ENCODE data around the gene MTNR1A. TPM values are rescaled to one million over a fixed set of nuclear protein-coding genes. Genes with fewer than 3 reads are reported as not detected.

The MTNR1A gene
- total RNA-seq, 2 donors from 2014 or later, result 0.62 to 1.6 TPM

- no peaks in the 10 kb centered on the region for H3K4me1 Mint-ChIP-seq
- 94 to 100% methylated on average over 4 of the region's 4 CpGs for WGBS, 2 experiments (ENCODE audit: insufficient coverage in 1 of 2, insufficient read length in 1 of 2)
- no peak for TF ChIP-seq CTCF (conservative IDR thresholded peaks at IDR 0.05)
- H3K36me3 ChIP-seq (ENCODE audit: control insufficient read depth, insufficient read depth, low read length), result no peaks in the 10 kb centered on the region
- H3K27me3 ChIP-seq (ENCODE audit: control insufficient read depth, insufficient read depth, low read length, poor library complexity, severe bottlenecking), result no peaks in the 10 kb centered on the region
- H3K27ac Mint-ChIP-seq, result no peak overlapping the region
- H3K36me3 Mint-ChIP-seq (ENCODE audit: low read depth), result no peaks in the 10 kb centered on the region
- H3K27ac ChIP-seq (ENCODE audit: low read depth, low read length), result no peak overlapping the region
- H3K4me1 ChIP-seq (ENCODE audit: control insufficient read depth, insufficient read depth, low read length), result no peaks in the 10 kb centered on the region
- no peak overlapping the region for H3K9ac ChIP-seq (ENCODE audit: extremely low read depth, low read length, poor library complexity, severe bottlenecking)
- no peak overlapping the region for H3K4me3 ChIP-seq (ENCODE audit: low read length)
- H3K9me3 ChIP-seq (ENCODE audit: control insufficient read depth, low read length), result peaks cover 11% of the 10 kb centered on the region
- no peak for DNase-seq
- H3K4me3 Mint-ChIP-seq, result no peak overlapping the region
- peaks cover 5% of the 10 kb centered on the region for H3K27me3 Mint-ChIP-seq (ENCODE audit: insufficient read depth)
- peaks cover 18% of the 10 kb centered on the region for H3K9me3 Mint-ChIP-seq
Observed at GRCh38 chr4:186499467-186499866, 55.9 kb downstream of the MTNR1A start.

GRCh38 chr4:186497043-186497442 lies 58.3 kb downstream of the MTNR1A start:
- Histone ChIP-seq H3K9me3 (ENCODE audit: control insufficient read depth, low read length) (peaks cover 11% of the 10 kb centered on the region), H3K4me3 (ENCODE audit: low read length) (no peak overlapping the region), H3K27me3 (ENCODE audit: control insufficient read depth, insufficient read depth, low read length, poor library complexity, severe bottlenecking) (no peaks in the 10 kb centered on the region), H3K4me1 (ENCODE audit: control insufficient read depth, insufficient read depth, low read length) (no peaks in the 10 kb centered on the region), H3K9ac (ENCODE audit: extremely low read depth, low read length, poor library complexity, severe bottlenecking) (no peak overlapping the region), H3K36me3 (ENCODE audit: control insufficient read depth, insufficient read depth, low read length) (no peaks in the 10 kb centered on the region), H3K27ac (ENCODE audit: low read depth, low read length) (no peak overlapping the region)
- no peak for DNase-seq
- TF ChIP-seq CTCF (conservative IDR thresholded peaks at IDR 0.05), result no peak
- H3K4me1 Mint-ChIP-seq, result no peaks in the 10 kb centered on the region
- H3K27ac Mint-ChIP-seq, result no peak overlapping the region
- WGBS, 2 experiments (ENCODE audit: insufficient coverage in 1 of 2, insufficient read length in 1 of 2), result 83 to 84% methylated on average over 5 to 8 of the region's 8 CpGs
- H3K4me3 Mint-ChIP-seq, result no peak overlapping the region
- peaks cover 7% of the 10 kb centered on the region for H3K27me3 Mint-ChIP-seq (ENCODE audit: insufficient read depth)
- H3K9me3 Mint-ChIP-seq, result peaks cover 24% of the 10 kb centered on the region
- H3K36me3 Mint-ChIP-seq (ENCODE audit: low read depth), result no peaks in the 10 kb centered on the region

- Mint-ChIP-seq H3K27ac (no peak overlapping the region), H3K27me3 (ENCODE audit: insufficient read depth) (peaks cover 1% of the 10 kb centered on the region), H3K36me3 (ENCODE audit: low read depth) (peaks cover 7% of the 10 kb centered on the region), H3K4me1 (no peaks in the 10 kb centered on the region), H3K9me3 (peaks cover 44% of the 10 kb centered on the region), H3K4me3 (no peak overlapping the region)
- TF ChIP-seq CTCF (conservative IDR thresholded peaks at IDR 0.05), result no peak
- Histone ChIP-seq H3K27me3 (ENCODE audit: control insufficient read depth, insufficient read depth, low read length, poor library complexity, severe bottlenecking) (no peaks in the 10 kb centered on the region), H3K9me3 (ENCODE audit: control insufficient read depth, low read length) (peaks cover 11% of the 10 kb centered on the region), H3K27ac (ENCODE audit: low read depth, low read length) (no peak overlapping the region), H3K36me3 (ENCODE audit: control insufficient read depth, insufficient read depth, low read length) (no peaks in the 10 kb centered on the region), H3K4me1 (ENCODE audit: control insufficient read depth, insufficient read depth, low read length) (no peaks in the 10 kb centered on the region), H3K4me3 (ENCODE audit: low read length) (no peak overlapping the region), H3K9ac (ENCODE audit: extremely low read depth, low read length, poor library complexity, severe bottlenecking) (no peak overlapping the region)
- no peak for DNase-seq
- 100% methylated on average over 1 of the region's 1 CpG; no CpG with 5 or more reads in 1 of the 2 experiments for WGBS, 2 experiments (ENCODE audit: insufficient coverage in 1 of 2, insufficient read length in 1 of 2)
Observed at GRCh38 chr4:186494496-186494895, 60.9 kb downstream of the MTNR1A start.

All from endodermal cell (in vitro differentiated cells).